HL-60 (cell line): ENCODE data around the gene NHERF2.

Source experiments
- DNase-seq, 2 experiments: peaks; one replicate each; pipeline ENCODE4 v3.0.0-alpha.2; 2010 to 2020; ENCODE audit warnings: low read depth in 1 of 2, low spot score in 1 of 2
- H3K27ac ChIP-seq: fragments of 250-450 bp; sonication (Bioruptor Pico); replicated peaks from 2 replicates; pipeline ENCODE4 v1.5.1; 2020; ENCODE audit warnings: mild to moderate bottlenecking, moderate library complexity
- H3K27me3 ChIP-seq: fragments of 250-450 bp; sonication (Bioruptor Pico); 2 replicates; pipeline ENCODE4 v1.5.1; 2021; ENCODE audit warnings: mild to moderate bottlenecking, moderate library complexity; ENCODE audit not compliant: insufficient read depth, poor library complexity, severe bottlenecking
- H3K4me3 ChIP-seq: replicated peaks from 2 replicates; pipeline ENCODE4 v1.5.1; 2011; ENCODE audit warnings: mild to moderate bottlenecking, control low read depth, low read length; ENCODE audit not compliant: insufficient read depth
- GABPA ChIP-seq: IDR thresholded peaks from 2 replicates; pipeline ENCODE4 v1.6.1; 2012; ENCODE audit warnings: low read depth
- POLR2AphosphoS5 ChIP-seq: IDR thresholded peaks from 2 replicates; pipeline ENCODE4 v1.6.1; 2012; ENCODE audit warnings: low read depth
- SPI1 ChIP-seq: IDR thresholded peaks from 2 replicates; pipeline ENCODE4 v1.6.1; 2012; ENCODE audit warnings: low read depth, mild to moderate bottlenecking, borderline replicate concordance
- TF ChIP-seq, protein P1 (sequence below): IDR thresholded peaks from one replicate; pipeline ENCODE4 v1.5.1; 2011; ENCODE audit warnings: low read length, control low read depth, inconsistent platforms; ENCODE audit not compliant: insufficient read depth
- TF ChIP-seq, protein P2 (sequence below): IDR thresholded peaks from 2 replicates; pipeline ENCODE4 v1.6.1; 2012; ENCODE audit warnings: low read depth; ENCODE audit not compliant: insufficient replicate concordance

The NHERF2 gene

DNA sequence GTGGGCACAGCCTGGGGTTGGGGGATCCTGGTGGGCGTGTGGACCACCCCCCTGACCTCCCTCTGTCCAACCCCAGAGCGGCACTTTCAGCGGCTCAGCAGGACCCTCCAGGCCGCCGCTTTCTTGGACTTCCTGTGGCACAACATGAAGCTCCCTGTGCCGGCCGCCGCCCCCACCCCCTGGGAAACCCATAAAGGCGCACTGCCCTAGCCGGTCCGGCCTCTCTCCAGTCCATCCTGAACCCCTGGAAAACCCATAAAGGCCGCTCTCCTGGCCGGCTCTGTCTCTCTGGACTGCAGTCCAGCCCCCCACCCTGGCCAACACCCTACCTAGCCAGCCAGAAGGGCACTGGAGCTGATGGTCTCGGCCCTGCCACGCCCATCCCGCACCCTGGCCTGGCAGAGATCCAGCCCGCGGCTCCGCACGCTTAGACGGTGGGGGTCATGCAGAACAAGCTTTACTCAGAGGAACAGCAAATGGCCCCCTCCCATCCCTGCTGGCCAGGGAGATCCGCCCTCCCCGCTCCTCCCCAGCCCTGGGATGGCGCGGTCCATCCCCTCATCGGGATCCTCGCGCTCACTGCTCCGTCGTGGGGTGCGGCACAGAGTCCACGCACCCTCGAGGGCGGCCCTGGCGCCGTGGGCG is 48.1 kb upstream of the NHERF2 start:
- TF ChIP-seq GABPA (no peak), POLR2AphosphoS5 (no peak), SPI1 (no peak)
- TF ChIP-seq, protein P1, sequence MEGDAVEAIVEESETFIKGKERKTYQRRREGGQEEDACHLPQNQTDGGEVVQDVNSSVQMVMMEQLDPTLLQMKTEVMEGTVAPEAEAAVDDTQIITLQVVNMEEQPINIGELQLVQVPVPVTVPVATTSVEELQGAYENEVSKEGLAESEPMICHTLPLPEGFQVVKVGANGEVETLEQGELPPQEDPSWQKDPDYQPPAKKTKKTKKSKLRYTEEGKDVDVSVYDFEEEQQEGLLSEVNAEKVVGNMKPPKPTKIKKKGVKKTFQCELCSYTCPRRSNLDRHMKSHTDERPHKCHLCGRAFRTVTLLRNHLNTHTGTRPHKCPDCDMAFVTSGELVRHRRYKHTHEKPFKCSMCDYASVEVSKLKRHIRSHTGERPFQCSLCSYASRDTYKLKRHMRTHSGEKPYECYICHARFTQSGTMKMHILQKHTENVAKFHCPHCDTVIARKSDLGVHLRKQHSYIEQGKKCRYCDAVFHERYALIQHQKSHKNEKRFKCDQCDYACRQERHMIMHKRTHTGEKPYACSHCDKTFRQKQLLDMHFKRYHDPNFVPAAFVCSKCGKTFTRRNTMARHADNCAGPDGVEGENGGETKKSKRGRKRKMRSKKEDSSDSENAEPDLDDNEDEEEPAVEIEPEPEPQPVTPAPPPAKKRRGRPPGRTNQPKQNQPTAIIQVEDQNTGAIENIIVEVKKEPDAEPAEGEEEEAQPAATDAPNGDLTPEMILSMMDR: no peak
- TF ChIP-seq, protein P2, sequence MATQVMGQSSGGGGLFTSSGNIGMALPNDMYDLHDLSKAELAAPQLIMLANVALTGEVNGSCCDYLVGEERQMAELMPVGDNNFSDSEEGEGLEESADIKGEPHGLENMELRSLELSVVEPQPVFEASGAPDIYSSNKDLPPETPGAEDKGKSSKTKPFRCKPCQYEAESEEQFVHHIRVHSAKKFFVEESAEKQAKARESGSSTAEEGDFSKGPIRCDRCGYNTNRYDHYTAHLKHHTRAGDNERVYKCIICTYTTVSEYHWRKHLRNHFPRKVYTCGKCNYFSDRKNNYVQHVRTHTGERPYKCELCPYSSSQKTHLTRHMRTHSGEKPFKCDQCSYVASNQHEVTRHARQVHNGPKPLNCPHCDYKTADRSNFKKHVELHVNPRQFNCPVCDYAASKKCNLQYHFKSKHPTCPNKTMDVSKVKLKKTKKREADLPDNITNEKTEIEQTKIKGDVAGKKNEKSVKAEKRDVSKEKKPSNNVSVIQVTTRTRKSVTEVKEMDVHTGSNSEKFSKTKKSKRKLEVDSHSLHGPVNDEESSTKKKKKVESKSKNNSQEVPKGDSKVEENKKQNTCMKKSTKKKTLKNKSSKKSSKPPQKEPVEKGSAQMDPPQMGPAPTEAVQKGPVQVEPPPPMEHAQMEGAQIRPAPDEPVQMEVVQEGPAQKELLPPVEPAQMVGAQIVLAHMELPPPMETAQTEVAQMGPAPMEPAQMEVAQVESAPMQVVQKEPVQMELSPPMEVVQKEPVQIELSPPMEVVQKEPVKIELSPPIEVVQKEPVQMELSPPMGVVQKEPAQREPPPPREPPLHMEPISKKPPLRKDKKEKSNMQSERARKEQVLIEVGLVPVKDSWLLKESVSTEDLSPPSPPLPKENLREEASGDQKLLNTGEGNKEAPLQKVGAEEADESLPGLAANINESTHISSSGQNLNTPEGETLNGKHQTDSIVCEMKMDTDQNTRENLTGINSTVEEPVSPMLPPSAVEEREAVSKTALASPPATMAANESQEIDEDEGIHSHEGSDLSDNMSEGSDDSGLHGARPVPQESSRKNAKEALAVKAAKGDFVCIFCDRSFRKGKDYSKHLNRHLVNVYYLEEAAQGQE: no peak

DNA sequence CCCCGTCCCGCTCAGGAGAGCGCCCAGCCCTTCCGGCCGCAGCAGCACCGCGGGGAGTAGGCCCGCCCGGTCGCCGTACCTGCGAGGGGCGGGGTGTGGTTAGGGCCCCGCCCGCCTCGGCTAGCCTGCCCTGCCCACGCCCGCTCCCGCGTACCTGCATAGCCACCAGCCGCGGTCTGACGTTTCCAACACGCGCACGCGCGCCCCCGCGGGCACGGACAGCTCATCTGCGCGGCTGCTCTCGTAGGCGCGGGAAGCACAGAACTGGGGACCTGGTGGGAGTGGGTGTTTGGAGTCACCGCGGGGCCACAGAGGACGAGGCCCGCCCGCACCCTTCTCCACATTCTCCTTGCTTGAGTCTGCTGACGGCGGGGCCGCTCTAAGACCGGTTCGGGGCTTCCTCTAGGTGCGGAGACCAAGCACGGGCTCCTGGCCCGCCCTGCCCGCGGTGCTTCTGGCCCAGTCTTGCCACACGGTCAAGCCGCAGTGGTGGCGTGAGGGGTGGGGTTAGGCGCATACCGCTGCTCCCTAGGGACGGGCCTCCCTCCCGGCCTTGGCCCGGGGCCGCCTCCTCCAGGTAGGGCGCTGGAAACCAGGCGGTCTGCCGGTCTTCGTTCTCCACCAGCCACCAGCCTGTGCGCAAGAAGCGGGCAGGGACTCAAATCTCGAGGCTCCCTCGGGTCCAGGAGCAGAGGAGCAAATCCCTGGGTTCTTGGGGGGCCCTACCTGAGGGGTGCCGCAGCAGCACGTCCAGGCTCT is 47.3 kb upstream of the NHERF2 start:
- H3K4me3 ChIP-seq: no peak overlapping the region

More for the DNA sequence above, 48.1 kb upstream of the NHERF2 start:
- no peak for DNase-seq
- Histone ChIP-seq H3K27ac (no peak overlapping the region), H3K4me3 (no peak overlapping the region), H3K27me3 (peaks cover 29% of the 10 kb centered on the region)

DNA sequence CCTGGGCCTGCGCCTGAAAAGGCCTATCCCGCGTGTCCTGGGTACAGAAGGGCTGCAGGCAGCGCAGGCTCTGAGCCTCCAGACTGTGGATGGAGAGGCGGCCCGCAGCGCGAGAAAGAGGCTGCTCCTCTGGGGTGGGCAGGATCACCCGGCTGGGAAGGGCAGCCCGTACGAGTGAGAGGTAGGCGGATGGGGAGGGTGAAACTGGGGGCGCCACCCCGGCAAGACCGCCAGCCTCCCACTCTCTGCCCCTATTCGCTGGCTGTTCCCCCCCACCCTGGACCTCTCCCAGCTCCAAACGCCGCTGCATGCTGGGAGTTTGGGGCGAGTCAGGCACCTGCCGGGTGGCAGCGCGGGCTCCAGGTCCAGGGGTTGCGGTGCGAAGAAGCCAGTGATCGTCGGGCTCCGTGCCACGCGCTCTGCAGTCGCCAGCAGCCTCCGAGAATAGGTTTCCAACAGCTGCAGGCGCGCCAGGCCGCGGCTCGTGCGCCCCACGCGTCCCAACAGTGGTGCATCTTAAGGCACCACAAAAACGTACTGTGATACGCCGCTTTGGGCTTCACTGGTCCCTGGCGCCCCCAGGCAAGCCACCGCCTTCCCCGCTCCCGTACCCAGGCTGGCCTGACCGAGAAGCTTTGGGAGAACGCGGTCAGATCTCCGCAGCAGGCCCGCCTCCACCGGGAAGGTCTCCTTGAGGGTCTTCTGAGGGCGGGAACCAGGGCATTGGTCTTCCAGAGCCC is 46.5 kb upstream of the NHERF2 start:
- no peak overlapping the region for H3K4me3 ChIP-seq
- H3K27ac ChIP-seq: no peak overlapping the region

More for the DNA sequence above, 47.3 kb upstream of the NHERF2 start:
- TF ChIP-seq, protein P2: no peak
- TF ChIP-seq SPI1 (no peak), POLR2AphosphoS5 (no peak), GABPA (no peak)
- TF ChIP-seq, protein P1: no peak
- DNase-seq: no peak
- Histone ChIP-seq H3K27me3 (peaks cover 29% of the 10 kb centered on the region), H3K27ac (no peak overlapping the region)

More for the DNA sequence above, 46.5 kb upstream of the NHERF2 start:
- peaks cover 29% of the 10 kb centered on the region for H3K27me3 ChIP-seq
- TF ChIP-seq, protein P1: no peak
- TF ChIP-seq POLR2AphosphoS5: peak; percentile 29; the same call in 1 of the 2 replicates
- no peak for DNase-seq
